Effector CD4-positive, alpha-beta T cell (primary cell): ENCODE measurements around the gene RPS14.
"Not testable (repeated sequence)": the region's sequence is repeated elsewhere in the genome, so short reads cannot be mapped to it uniquely, and the experiment has no call there.

Experiments
- DNase-seq: peaks from one replicate; pipeline ENCODE4 v3.0.0-alpha.2; 2020

RPS14 gene

GRCh38 chr5:150479416-150479815 is 29.9 kb upstream of the RPS14 start:
- no peak for DNase-seq

DNA sequence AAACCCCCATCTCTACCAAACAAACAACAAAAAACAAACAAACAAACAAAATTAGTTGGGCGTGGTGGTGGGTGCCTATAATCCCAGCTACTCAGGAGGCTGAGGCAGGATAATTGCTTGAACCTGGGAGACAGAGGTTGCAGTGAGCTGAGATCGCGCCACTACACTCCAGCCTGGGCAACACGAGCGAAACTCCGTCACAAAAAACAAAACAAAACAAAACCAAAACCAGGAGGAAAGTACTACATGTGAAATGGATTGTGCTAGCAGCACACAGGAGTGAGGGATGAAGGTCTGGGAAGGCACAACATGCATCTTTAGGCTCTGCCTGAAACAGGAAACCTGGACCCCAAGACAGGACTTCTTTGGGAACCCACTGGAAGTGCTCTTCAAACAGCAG is 27.0 kb upstream of the RPS14 start:
- not testable (repeated sequence) for DNase-seq

GRCh38 chr5:150473673-150474358 is 24.3 kb upstream of the RPS14 start:
- DNase-seq = no peak

GRCh38 chr5:150469718-150470469 is 20.4 kb upstream of the RPS14 start:
- no peak for DNase-seq

- DNase-seq = no peak
Observed at GRCh38 chr5:150468206-150468605, 18.7 kb upstream of the RPS14 start.

DNA sequence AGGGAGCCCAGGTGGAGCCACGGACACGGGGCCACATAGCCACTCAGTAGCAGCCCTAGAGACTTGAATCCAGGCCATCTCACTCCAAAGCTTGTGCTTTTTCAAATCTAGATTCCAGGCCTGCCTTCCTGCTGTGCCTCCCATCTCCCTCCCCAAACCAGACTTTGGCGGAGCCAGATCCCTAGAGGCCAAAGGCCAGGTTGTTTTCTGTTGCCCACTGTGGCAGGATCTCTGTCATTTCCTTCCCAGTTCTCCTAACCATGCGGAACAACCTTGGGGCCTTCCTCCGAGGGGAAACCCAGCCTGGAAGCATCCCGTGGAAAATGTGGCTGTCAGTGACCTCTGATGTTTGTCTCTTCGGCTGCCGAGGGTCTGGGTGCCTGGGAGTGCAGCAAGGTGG is 16.4 kb upstream of the RPS14 start:
- DNase-seq = no peak

DNA sequence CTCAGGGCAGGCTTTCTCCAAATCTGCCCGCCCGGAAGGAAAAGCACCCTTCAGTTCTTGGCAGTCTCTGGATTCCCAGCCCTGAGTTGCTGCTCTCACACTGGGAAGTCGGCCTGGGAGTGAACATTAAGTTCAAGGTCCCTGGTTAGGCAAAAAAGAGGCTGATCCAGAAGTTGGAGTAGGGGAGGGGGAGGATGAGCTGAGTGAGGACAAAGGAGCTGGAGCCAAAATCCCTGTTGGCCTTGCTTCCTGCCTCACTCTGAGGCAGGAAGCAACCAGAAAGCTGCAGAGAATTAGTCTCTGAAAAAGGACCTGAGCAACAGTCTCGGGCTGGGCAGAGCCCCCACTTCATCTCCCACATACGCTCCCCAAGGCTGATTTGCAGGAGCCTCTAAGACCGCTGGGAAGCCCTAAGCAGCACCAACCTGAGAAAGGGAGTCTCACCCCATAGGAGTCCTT is 15.0 kb upstream of the RPS14 start:
- no peak for DNase-seq

DNA sequence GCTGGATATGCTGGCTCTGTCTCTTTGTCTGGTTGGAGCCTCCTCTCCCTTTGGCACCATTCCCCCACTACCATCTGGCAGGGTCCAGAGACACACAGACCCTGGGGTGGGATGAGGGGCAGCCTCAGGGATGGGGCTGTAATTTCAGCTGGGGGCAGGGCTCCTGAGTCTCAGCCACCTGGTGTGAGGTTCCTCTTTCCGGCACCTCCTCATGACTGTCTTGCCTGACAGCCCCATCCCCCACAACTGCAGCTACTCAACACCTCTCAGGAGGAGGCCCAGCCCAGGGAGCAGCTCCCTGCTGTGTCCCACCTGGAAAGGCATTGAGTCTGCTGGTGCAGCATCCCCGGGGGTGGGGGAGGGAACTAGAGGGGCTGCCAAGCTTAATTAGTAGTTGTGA is 11.7 kb upstream of the RPS14 start:
- no peak for DNase-seq

DNA sequence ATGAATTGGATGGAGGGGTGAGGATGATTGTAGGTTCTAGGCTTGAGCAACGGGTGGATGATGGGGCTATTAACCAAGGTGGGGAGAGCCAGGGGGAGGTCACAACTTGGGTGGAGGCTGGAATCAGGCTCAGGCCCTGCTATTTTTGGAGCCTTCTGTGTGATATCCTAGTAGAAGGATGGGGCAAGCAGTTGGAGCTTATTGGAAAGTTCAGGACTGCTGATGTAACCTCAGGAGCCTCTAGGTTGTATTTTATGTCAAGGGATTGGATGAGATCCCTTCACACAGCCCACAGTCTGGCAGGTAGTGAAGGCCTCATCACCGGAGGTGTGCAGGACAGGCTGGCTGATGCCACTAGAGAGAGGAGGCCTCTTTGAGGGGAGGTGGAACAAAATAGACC is 11.2 kb upstream of the RPS14 start:
- no peak for DNase-seq

GRCh38 chr5:150458802-150459557 is 9.4 kb upstream of the RPS14 start:
- peak; percentile 83 for DNase-seq

DNA sequence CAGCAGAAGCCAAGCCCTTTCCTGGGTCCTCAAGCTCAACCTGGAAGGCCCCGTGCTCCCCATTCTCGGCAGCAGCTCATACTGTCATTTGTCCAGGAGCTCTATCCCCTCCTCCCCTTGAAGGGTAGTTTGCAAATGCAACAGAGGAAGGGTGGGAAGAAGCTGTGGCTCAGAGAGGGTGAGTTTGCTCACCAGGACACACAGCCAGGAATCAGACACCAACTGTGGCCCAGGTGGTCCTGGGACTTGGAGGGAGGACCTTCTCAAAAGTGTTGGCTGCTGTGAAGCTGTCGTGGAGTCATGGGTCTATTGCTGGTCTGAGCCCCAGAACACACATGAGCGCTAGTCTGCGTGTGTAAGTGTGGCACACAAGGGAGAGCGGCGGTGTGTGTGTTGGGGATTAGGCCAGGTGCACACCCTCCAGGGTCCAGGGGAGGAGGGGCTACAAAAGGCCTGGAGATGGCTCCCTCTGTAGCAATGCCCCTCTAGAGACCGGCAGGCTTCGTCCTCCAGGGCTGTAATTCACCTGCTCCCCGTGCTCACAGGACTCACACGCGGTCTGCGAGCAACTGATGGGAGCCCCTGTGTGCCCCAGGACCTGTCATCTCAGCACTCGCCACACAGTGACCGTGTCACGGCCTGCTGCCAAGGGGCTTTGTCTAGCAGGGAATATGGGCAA is 8.2 kb upstream of the RPS14 start:
- no peak for DNase-seq

GRCh38 chr5:150457121-150457520 is 7.6 kb upstream of the RPS14 start:
- DNase-seq = no peak

DNA sequence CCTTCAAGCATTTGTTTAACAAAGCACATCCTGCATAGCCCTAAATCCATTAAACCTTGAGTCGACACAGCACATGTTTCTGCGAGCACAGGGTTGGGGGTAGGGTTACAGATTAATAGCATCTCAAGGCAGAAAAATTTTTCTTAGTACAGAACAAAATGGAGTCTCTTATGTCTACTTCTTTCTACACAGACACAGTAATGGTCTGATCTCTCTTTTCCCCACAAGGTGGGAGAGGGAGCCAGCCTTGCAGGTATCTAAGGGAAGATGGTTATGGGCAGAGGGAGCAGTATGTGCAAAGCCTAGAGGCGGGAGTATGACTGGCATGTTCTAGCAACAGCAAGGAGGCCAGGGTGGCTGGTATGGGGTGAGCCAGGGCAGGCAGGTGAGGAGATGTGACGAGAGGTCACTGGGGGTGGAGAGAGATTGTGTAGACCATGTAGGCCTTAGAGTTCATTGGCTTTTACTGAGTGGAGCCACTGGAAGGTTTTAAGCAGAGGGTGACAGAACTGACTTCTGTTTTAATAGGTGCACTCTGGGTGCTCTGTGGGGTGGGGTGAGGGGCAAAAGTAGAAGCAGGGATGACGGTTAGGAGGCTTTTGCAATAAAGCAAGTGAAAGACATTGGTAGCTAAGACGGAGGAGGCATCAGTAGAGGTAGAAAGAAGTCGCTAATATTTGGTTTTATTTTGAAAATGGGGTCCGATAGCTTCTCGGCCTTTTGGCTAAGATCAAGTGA is 5.1 kb upstream of the RPS14 start:
- DNase-seq = no peak

DNA sequence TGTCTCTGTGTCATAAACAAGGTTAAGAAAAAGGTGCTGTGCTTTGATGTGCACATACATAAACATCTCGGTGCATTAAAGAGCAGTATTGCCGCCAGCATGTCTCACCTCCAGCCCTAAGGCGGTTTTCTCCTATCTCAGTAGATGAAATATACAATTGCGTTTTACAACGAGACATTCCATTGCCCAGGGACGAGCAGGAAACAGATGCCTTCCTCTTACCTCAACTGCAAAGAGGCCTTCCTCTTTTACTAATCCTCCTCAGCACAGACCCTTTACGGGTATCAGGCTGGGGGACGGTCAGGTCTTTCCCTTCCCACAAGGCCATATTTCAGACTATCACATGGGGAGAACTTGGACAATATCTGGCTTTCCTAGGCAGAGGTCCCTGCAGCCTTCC is 4.5 kb upstream of the RPS14 start:
- not testable (repeated sequence) for DNase-seq

GRCh38 chr5:150452914-150453313 is 3.4 kb upstream of the RPS14 start:
- DNase-seq = no peak

GRCh38 chr5:150451594-150451993 is 2.1 kb upstream of the RPS14 start:
- no peak for DNase-seq

DNA sequence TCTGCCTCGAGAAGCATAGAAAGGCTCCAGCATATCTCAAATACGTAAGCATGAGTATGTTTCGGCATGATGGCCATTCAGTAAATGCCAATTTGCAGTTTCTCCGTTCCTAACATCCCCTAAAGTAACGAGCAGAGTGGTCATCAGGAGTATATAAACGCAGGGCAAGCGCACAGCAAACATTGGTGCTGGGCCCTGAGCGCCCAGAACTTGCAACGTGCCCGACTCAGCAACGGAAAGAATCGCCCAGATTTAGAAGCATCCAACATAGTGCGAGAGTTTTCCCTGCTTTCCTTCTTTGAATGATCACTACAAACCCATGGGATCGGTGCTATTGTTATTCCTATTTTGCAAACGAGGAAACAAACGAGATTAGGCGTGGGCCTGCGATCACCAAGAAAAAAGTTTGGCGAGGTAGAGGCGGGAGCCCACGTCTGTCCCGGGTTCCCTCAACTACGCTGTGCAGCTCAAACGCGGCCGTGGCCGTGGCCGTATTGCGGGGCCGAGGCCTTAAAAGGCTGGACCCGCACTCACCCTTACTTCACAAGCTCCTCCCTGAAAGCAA is 505 bp downstream of the RPS14 start:
- no peak for DNase-seq

- DNase-seq = no peak
Observed at GRCh38 chr5:150448334-150448733, 1.2 kb downstream of the RPS14 start.

- DNase-seq = no peak
Observed at GRCh38 chr5:150447188-150447587, 2.4 kb downstream of the RPS14 start.

GRCh38 chr5:150446583-150446982 is 3.0 kb downstream of the RPS14 start:
- no peak for DNase-seq

- no peak for DNase-seq
Observed at GRCh38 chr5:150446088-150446487, 3.5 kb downstream of the RPS14 start.

DNA sequence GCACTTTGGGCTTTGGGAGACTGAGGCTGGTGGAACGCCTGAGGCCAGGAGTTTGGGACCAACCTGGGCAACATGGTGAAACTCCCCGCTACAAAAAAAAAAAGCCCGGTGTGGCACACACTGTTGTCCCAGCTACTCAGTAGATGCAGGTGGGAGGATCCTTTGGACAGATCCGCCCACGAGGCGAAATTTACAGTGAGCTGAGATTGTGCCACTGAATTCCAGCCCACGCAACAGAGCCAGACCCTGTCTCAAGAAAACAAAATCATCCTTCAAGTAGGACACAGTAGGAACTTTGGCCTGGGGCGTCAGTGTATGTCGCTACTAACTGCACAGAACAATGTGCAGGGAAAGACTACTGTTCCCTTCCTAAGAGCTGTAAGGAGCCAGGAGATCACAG is 4.8 kb downstream of the RPS14 start:
- no peak for DNase-seq
